Trophoblast cell (in vitro differentiated cells and primary cell): ENCODE data around the gene PCLO.

ENCODE experiments used
- DNase-seq, 2 donors: peaks; one replicate each; pipeline ENCODE4 v3.0.0-alpha.2; 2016
- H2AFZ ChIP-seq: 2 replicates; pipeline ENCODE4 v1.6.1; 2013; ENCODE audit warnings: low read length, moderate library complexity, mild to moderate bottlenecking; ENCODE audit not compliant: insufficient read depth, poor library complexity
- H2AK5ac ChIP-seq: 2 replicates; pipeline ENCODE4 v1.6.1; 2013; ENCODE audit warnings: mild to moderate bottlenecking, low read length
- H2BK120ac ChIP-seq: 2 replicates; pipeline ENCODE4 v1.6.1; 2013; ENCODE audit warnings: low read length, mild to moderate bottlenecking, moderate library complexity; ENCODE audit not compliant: insufficient read depth, poor library complexity
- H2BK12ac ChIP-seq: 2 replicates; pipeline ENCODE4 v1.6.1; 2013; ENCODE audit warnings: mild to moderate bottlenecking, low read length, moderate library complexity
- H2BK5ac ChIP-seq: 2 replicates; pipeline ENCODE4 v1.6.1; 2013; ENCODE audit warnings: low read length, low read depth, moderate library complexity, mild to moderate bottlenecking; ENCODE audit not compliant: poor library complexity
- H3K14ac ChIP-seq: 2 replicates; pipeline ENCODE4 v1.6.1; 2013; ENCODE audit warnings: mild to moderate bottlenecking, low read length
- H3K18ac ChIP-seq: 2 replicates; pipeline ENCODE4 v1.6.1; 2013; ENCODE audit warnings: mild to moderate bottlenecking, low read length
- H3K23ac ChIP-seq: 2 replicates; pipeline ENCODE4 v1.6.1; 2013; ENCODE audit warnings: low read length
- H3K27ac ChIP-seq: 2 replicates; pipeline ENCODE4 v1.5.1; 2013; ENCODE audit warnings: low read depth, mild to moderate bottlenecking, inconsistent platforms, low read length, moderate library complexity
- H3K27me3 ChIP-seq: 2 replicates; pipeline ENCODE4 v1.6.1; 2013; ENCODE audit warnings: inconsistent platforms, mild to moderate bottlenecking, low read length, moderate library complexity; ENCODE audit not compliant: insufficient read depth
- H3K36me3 ChIP-seq, 2 experiments: 1 replicate in 1 of 2; 2 replicates in 1 of 2; pipeline ENCODE4 v1.6.1; 2013; ENCODE audit warnings: low read length in 2 of 2, mild to moderate bottlenecking in 2 of 2, moderate library complexity in 1 of 2; ENCODE audit not compliant: insufficient read depth in 2 of 2, control insufficient read depth in 1 of 2
- H3K4ac ChIP-seq: 2 replicates; pipeline ENCODE4 v1.6.1; 2013; ENCODE audit warnings: low read depth, mild to moderate bottlenecking, low read length, moderate library complexity
- H3K4me1 ChIP-seq, 2 experiments: 1 replicate in 1 of 2; 2 replicates in 1 of 2; pipeline ENCODE4 v1.6.1; 2013; ENCODE audit warnings: low read length in 2 of 2, mild to moderate bottlenecking in 2 of 2, moderate library complexity in 1 of 2; ENCODE audit not compliant: insufficient read depth in 2 of 2, control insufficient read depth in 1 of 2
- H3K4me2 ChIP-seq: 2 replicates; pipeline ENCODE4 v1.6.1; 2013; ENCODE audit warnings: inconsistent platforms, mild to moderate bottlenecking, low read length, moderate library complexity
- H3K4me3 ChIP-seq: 2 replicates; pipeline ENCODE4 v1.5.1; 2013; ENCODE audit warnings: mild to moderate bottlenecking, low read depth, low read length, inconsistent platforms
- H3K79me1 ChIP-seq: one replicate; pipeline ENCODE4 v1.6.1; 2013; ENCODE audit warnings: low read length
- H3K79me2 ChIP-seq: 2 replicates; pipeline ENCODE4 v1.6.1; 2013; ENCODE audit warnings: low read length, mild to moderate bottlenecking; ENCODE audit not compliant: control insufficient read depth, insufficient read depth, poor library complexity
- H3K9ac ChIP-seq: 2 replicates; pipeline ENCODE4 v1.6.1; 2013; ENCODE audit warnings: mild to moderate bottlenecking, low read length
- H3K9me3 ChIP-seq: 2 replicates; pipeline ENCODE4 v1.6.1; 2013; ENCODE audit warnings: low read depth, mild to moderate bottlenecking, control low read depth, inconsistent platforms, low read length; ENCODE audit not compliant: insufficient read depth
- H4K12ac ChIP-seq: 2 replicates; pipeline ENCODE4 v1.6.1; 2013; ENCODE audit warnings: low read depth, mild to moderate bottlenecking, low read length, moderate library complexity
- H4K8ac ChIP-seq: 2 replicates; pipeline ENCODE4 v1.6.1; 2013; ENCODE audit warnings: low read depth, mild to moderate bottlenecking, low read length, moderate library complexity
- H4K91ac ChIP-seq: one replicate; pipeline ENCODE4 v1.6.1; 2013; ENCODE audit warnings: low read depth, mild to moderate bottlenecking, low read length, moderate library complexity
- WGBS: extraction: QIAGEN DNeasy Blood & Tissue Kit; methylation state at CpG from one replicate; pipeline ENCODE4 v1.1.7; 2013; ENCODE audit warnings: missing lambda C conversion rate; ENCODE audit not compliant: insufficient read length, insufficient coverage; ENCODE audit errors: extremely low coverage; 5-methylcytosine and 5-hydroxymethylcytosine counted together

The PCLO gene

DNA sequence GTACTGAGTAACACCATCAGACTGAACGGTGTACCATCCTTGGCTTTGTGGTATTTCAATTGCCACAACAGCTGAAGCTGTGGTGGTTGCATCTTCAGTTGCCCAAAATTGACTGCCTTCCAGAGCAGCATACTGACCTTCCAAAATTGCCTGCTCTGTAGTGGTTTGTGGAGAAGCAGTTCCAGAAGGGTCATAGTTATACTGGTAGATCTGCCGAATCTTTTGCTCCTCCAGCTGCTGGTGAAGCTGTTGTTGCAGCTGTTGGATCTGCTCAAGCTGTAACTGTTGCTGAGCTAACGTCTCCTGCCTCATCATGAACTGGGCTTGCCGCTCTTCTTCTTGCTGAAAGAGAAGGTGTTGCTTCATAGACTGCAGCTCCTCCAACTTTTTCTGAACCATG lies 212.2 kb downstream of the PCLO start:
- no peak overlapping the region for H4K91ac ChIP-seq
- no peak for DNase-seq
- H3K23ac ChIP-seq = no peak overlapping the region
- H3K9me3 ChIP-seq = no peaks in the 10 kb centered on the region
- H3K4me1 ChIP-seq = no peaks in the 10 kb centered on the region
- no peaks in the 10 kb centered on the region for H3K79me2 ChIP-seq
- no peak overlapping the region for H3K4me3 ChIP-seq
- H3K27me3 ChIP-seq = no peaks in the 10 kb centered on the region
- no peak overlapping the region for H3K18ac ChIP-seq
- no CpG with 5 or more reads among the region's 4 CpGs for WGBS
- no peak overlapping the region for H3K27ac ChIP-seq
- H2AFZ ChIP-seq = no peak overlapping the region
- no peak overlapping the region for H2BK12ac ChIP-seq
- H3K79me1 ChIP-seq = no peaks in the 10 kb centered on the region
- no peaks in the 10 kb centered on the region for H3K36me3 ChIP-seq
- H3K9ac ChIP-seq = no peak overlapping the region
- no peak overlapping the region for H2BK5ac ChIP-seq
- no peak overlapping the region for H2BK120ac ChIP-seq
- no peak overlapping the region for H3K4me2 ChIP-seq
- H3K4ac ChIP-seq = no peak overlapping the region
- H4K8ac ChIP-seq = no peak overlapping the region
- no peak overlapping the region for H4K12ac ChIP-seq
- H3K14ac ChIP-seq = no peak overlapping the region
- H2AK5ac ChIP-seq = no peak overlapping the region

DNA sequence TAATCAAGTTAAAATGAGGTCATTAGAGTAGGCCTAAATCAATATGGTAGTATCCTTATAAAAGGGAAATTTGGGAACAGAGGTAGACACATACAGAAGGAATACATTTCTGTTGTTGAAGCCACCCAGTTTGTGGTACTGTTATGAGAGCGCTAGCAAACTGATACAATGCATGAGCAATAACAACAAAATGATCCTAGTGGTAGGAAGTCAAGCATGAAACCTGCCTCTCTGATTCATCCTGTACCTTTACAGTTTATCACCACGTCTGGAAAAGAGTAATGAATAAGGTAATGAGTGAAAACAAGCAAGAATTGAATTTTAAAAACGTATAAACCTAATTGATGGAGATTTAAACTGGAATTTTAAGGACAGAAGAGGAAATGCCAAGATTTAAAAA lies 217.2 kb downstream of the PCLO start:
- H2BK5ac ChIP-seq = no peak overlapping the region
- no peak overlapping the region for H3K9ac ChIP-seq
- H3K36me3 ChIP-seq = no peaks in the 10 kb centered on the region
- H3K18ac ChIP-seq = no peak overlapping the region
- H2AFZ ChIP-seq = no peak overlapping the region
- H4K12ac ChIP-seq = no peak overlapping the region
- H3K4me1 ChIP-seq = no peaks in the 10 kb centered on the region
- no peaks in the 10 kb centered on the region for H3K79me2 ChIP-seq
- H3K9me3 ChIP-seq = no peaks in the 10 kb centered on the region
- no peak overlapping the region for H4K91ac ChIP-seq
- H2BK120ac ChIP-seq = no peak overlapping the region
- no peak overlapping the region for H2BK12ac ChIP-seq
- no peak overlapping the region for H3K4ac ChIP-seq
- H2AK5ac ChIP-seq = no peak overlapping the region
- no peaks in the 10 kb centered on the region for H3K79me1 ChIP-seq
- no peak for DNase-seq
- H3K4me2 ChIP-seq = no peak overlapping the region
- H3K27me3 ChIP-seq = no peaks in the 10 kb centered on the region
- H3K14ac ChIP-seq = no peak overlapping the region
- H4K8ac ChIP-seq = no peak overlapping the region
- H3K4me3 ChIP-seq = no peak overlapping the region
- H3K27ac ChIP-seq = no peak overlapping the region
- no CpG with 5 or more reads among the region's 3 CpGs for WGBS
- no peak overlapping the region for H3K23ac ChIP-seq

DNA sequence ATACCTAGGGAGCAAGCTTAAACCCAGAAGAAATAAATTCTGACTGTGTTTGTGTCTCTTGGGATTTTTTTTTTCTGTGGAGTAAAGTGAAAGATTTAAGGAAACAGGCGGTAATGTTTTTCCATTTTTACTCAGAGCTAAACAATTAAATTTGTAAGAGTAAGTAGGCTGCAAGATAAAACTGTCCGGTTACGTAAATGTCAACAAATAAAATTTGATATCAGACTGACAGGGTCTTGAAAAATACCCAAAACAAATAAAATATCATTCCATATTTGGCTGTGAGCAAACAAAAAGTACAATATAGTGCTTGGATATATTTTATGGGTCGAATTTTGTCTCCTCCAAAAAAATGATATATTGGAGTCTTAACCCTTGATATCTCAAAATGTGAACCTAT lies 217.6 kb downstream of the PCLO start:
- H3K18ac ChIP-seq = no peak overlapping the region
- no peak overlapping the region for H2BK120ac ChIP-seq
- H3K23ac ChIP-seq = no peak overlapping the region
- WGBS = no CpG with 5 or more reads among the region's 4 CpGs
- no peaks in the 10 kb centered on the region for H3K9me3 ChIP-seq
- no peak overlapping the region for H2AK5ac ChIP-seq
- H3K79me2 ChIP-seq = no peaks in the 10 kb centered on the region
- H3K9ac ChIP-seq = no peak overlapping the region
- H4K91ac ChIP-seq = no peak overlapping the region
- H3K4ac ChIP-seq = no peak overlapping the region
- H3K27me3 ChIP-seq = no peaks in the 10 kb centered on the region
- no peak overlapping the region for H3K27ac ChIP-seq
- H2AFZ ChIP-seq = no peak overlapping the region
- no peak overlapping the region for H3K14ac ChIP-seq
- H3K79me1 ChIP-seq = no peaks in the 10 kb centered on the region
- H4K8ac ChIP-seq = no peak overlapping the region
- no peak overlapping the region for H2BK5ac ChIP-seq
- H4K12ac ChIP-seq = no peak overlapping the region
- no peaks in the 10 kb centered on the region for H3K36me3 ChIP-seq
- no peak overlapping the region for H3K4me2 ChIP-seq
- H3K4me1 ChIP-seq = no peaks in the 10 kb centered on the region
- no peak overlapping the region for H2BK12ac ChIP-seq
- no peak for DNase-seq
- H3K4me3 ChIP-seq = no peak overlapping the region

DNA sequence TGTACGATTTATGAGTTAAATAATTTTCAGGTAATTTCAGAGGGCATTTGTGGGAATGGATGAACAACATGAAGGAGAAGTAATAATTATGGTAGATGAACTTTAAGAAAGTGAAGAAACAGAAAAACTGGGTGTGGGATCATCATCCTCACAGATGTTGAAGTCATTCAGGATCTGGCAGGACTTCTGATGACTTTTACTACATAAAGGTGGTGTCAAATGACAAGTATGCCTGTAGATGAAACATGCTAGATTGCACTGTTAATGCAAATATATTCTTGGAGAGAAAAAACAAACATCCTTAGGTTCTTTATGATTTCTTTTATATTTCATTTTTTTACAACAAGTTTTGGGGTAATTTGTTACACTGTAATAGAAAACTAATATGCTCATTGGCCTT lies 230.2 kb downstream of the PCLO start:
- no peak overlapping the region for H4K12ac ChIP-seq
- no peak overlapping the region for H4K91ac ChIP-seq
- no peak overlapping the region for H4K8ac ChIP-seq
- no peak overlapping the region for H2AFZ ChIP-seq
- H3K9me3 ChIP-seq = no peaks in the 10 kb centered on the region
- no peak overlapping the region for H3K9ac ChIP-seq
- no peak overlapping the region for H2AK5ac ChIP-seq
- no peak overlapping the region for H3K4ac ChIP-seq
- H3K4me1 ChIP-seq = no peaks in the 10 kb centered on the region
- no peak overlapping the region for H2BK120ac ChIP-seq
- no peak overlapping the region for H3K18ac ChIP-seq
- H3K14ac ChIP-seq = no peak overlapping the region
- DNase-seq = no peak
- no peaks in the 10 kb centered on the region for H3K27me3 ChIP-seq
- no peak overlapping the region for H3K4me3 ChIP-seq
- H3K36me3 ChIP-seq = no peaks in the 10 kb centered on the region
- H2BK5ac ChIP-seq = no peak overlapping the region
- H3K4me2 ChIP-seq = no peak overlapping the region
- WGBS = no CpG with 5 or more reads among the region's 1 CpG
- H3K79me1 ChIP-seq = no peaks in the 10 kb centered on the region
- H3K79me2 ChIP-seq = no peaks in the 10 kb centered on the region
- no peak overlapping the region for H3K23ac ChIP-seq
- H3K27ac ChIP-seq = no peak overlapping the region
- no peak overlapping the region for H2BK12ac ChIP-seq
